Measurements from ENCODE around the gene SYNPR. TPM values are rescaled to one million over a fixed set of nuclear protein-coding genes. Genes with fewer than 3 reads are reported as not detected.

The SYNPR gene
- total RNA-seq, 4 donors from 2014 or later: 1.7 TPM; not detected in 3

DNA sequence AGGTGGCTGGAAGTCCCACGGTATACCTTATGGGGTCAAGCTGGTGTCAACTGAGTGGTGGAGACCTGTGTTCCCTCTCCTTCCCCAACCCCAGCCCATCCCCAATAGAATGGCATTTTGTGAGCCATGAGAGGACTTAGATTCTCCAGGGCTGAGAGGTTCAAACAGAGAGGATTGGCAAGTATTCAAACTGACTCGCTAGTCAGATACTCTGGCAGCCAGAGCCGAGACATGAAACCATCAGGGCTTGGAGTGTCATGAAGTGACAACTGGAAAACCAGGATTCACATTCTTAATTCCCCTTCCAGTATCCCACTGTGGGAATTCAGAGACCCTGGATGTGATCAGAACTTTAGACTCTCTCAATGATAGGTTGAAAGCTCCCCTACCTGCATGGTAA lies 215.0 kb downstream of the SYNPR start:
- no peak overlapping the region for H3K27ac ChIP-seq

DNA sequence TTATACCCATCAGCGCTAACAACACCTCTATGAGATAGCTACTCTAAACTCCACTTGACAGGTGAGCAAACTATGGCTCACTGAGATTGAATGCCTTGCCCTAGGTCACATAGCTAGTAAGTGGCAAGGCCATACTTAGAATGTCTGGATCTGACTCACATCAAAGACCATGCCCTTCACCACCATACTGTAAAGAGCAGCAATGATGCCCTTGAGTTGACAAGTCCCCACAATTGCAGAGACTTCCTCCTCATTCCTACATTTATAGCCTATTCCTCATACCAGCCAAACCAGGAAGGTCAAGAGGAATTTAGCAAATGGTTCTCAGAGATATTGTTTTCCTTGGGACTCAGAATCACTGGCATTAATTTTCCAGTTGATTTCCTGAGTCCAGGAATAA lies 216.5 kb downstream of the SYNPR start:
- H3K4me1 ChIP-seq: no peaks in the 10 kb centered on the region
- DNase-seq: no peak
- H3K9me3 ChIP-seq: no peaks in the 10 kb centered on the region
- no peak overlapping the region for H3K27ac ChIP-seq
- intact Hi-C loops (cut with DNase I; ENCODE audit: low total_unique reads): no loop called here
- no peak overlapping the region for H3K4me3 ChIP-seq
- no peaks in the 10 kb centered on the region for H3K27me3 ChIP-seq
- TF ChIP-seq, protein P1, sequence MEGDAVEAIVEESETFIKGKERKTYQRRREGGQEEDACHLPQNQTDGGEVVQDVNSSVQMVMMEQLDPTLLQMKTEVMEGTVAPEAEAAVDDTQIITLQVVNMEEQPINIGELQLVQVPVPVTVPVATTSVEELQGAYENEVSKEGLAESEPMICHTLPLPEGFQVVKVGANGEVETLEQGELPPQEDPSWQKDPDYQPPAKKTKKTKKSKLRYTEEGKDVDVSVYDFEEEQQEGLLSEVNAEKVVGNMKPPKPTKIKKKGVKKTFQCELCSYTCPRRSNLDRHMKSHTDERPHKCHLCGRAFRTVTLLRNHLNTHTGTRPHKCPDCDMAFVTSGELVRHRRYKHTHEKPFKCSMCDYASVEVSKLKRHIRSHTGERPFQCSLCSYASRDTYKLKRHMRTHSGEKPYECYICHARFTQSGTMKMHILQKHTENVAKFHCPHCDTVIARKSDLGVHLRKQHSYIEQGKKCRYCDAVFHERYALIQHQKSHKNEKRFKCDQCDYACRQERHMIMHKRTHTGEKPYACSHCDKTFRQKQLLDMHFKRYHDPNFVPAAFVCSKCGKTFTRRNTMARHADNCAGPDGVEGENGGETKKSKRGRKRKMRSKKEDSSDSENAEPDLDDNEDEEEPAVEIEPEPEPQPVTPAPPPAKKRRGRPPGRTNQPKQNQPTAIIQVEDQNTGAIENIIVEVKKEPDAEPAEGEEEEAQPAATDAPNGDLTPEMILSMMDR (IDR thresholded peaks at IDR 0.05): no peak
- TF ChIP-seq POLR2A (IDR thresholded peaks at IDR 0.05): no peak
- H3K36me3 ChIP-seq: no peaks in the 10 kb centered on the region

More for the DNA sequence above, 215.0 kb downstream of the SYNPR start:
- no peak for DNase-seq
- Histone ChIP-seq H3K9me3 (no peaks in the 10 kb centered on the region), H3K27me3 (no peaks in the 10 kb centered on the region), H3K4me1 (no peaks in the 10 kb centered on the region), H3K4me3 (no peak overlapping the region), H3K36me3 (no peaks in the 10 kb centered on the region)
- intact Hi-C loops (cut with DNase I; ENCODE audit: low total_unique reads): no loop called here
- TF ChIP-seq POLR2A (IDR thresholded peaks at IDR 0.05): no peak
- TF ChIP-seq, protein P1 (IDR thresholded peaks at IDR 0.05): no peak

DNA sequence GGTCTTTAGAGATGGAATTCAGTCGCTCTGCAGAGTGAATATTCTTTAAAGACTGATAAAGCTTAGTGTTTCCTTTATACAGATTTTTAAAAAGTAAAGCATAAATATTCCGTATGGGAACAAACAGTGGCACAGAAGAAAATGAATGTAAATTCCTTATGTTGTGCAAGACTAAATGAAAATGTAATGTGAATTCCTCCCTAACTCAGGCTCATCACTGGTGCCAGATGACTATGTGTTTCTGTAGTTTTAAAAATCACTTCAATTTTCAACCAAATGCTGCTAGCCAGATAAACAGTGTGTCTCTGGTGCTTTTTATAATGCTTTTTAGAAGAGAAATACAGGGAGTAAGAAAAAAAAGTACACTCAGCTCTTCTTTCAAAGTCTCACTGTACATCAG lies 219.5 kb downstream of the SYNPR start:
- H3K9me3 ChIP-seq: no peaks in the 10 kb centered on the region
- intact Hi-C loops (cut with DNase I; ENCODE audit: low total_unique reads): no loop called here
- TF ChIP-seq, protein P1 (IDR thresholded peaks at IDR 0.05): no peak
- TF ChIP-seq POLR2A (IDR thresholded peaks at IDR 0.05): no peak
- H3K4me1 ChIP-seq: no peaks in the 10 kb centered on the region
- no peak overlapping the region for H3K4me3 ChIP-seq
- no peaks in the 10 kb centered on the region for H3K36me3 ChIP-seq
- no peak overlapping the region for H3K27ac ChIP-seq
- no peak for DNase-seq
- H3K27me3 ChIP-seq: no peaks in the 10 kb centered on the region

DNA sequence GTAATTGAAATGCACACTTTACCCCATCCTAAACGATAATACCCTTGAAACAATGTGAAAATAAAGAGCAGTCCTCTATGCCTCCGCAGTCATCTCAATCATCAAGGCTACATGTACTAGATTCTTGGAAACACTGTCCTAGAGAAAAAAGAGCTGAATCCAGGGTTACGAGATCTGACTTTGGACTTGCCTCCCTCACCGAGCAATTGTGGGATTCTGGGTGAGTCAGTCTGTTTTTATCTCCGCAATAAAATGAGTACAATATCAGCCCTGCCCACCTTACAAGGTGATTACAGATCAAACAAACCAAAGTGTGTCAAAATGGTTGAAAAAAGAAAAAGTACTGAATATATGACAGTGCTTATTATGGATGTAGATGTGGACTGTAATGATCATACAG lies 222.1 kb downstream of the SYNPR start:
- H3K4me1 ChIP-seq: no peaks in the 10 kb centered on the region
- no peak overlapping the region for H3K4me3 ChIP-seq
- H3K36me3 ChIP-seq: no peaks in the 10 kb centered on the region
- no peaks in the 10 kb centered on the region for H3K9me3 ChIP-seq
- TF ChIP-seq POLR2A (IDR thresholded peaks at IDR 0.05): no peak
- TF ChIP-seq, protein P1 (IDR thresholded peaks at IDR 0.05): no peak
- intact Hi-C loops (cut with DNase I; ENCODE audit: low total_unique reads): no loop called here
- no peak for DNase-seq
- H3K27ac ChIP-seq: no peak overlapping the region
- H3K27me3 ChIP-seq: no peaks in the 10 kb centered on the region

DNA sequence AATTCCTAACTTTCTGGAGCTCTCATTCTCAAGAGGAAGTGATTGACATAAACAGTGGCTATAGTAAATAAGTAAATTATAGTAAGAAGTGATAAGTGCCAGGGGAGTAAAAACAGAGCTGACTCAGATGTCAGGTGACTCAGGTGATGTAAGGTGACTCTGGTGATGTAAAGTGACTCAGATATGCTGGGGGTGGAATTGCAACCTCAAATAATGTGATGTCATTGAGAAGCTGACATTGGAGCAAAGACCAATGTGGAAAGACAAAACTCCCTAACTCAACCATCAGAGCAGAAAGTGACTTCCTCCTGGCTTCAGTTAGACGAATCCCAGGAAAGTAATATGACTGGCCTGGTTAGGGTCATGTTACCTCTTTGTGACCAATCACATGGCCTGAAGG lies 230.2 kb downstream of the SYNPR start:
- no peak overlapping the region for H3K27ac ChIP-seq
- intact Hi-C loops (cut with DNase I; ENCODE audit: low total_unique reads): no loop called here
- no peak for TF ChIP-seq POLR2A (IDR thresholded peaks at IDR 0.05)
- TF ChIP-seq, protein P1 (IDR thresholded peaks at IDR 0.05): no peak
- H3K4me3 ChIP-seq: no peak overlapping the region
- no peak for DNase-seq
- no peaks in the 10 kb centered on the region for H3K27me3 ChIP-seq
- H3K36me3 ChIP-seq: no peaks in the 10 kb centered on the region
- H3K4me1 ChIP-seq: no peaks in the 10 kb centered on the region
- H3K9me3 ChIP-seq: no peaks in the 10 kb centered on the region
